Esophagus squamous epithelium (tissue), 4 donors: ENCODE results near the gene KLHL7.

Experiments used
- POLR2A ChIP-seq, 4 donors: fragments of 450-650 bp; IDR thresholded peaks; one replicate each; pipeline ENCODE4 v1.6.1; 2017; ENCODE audit warnings: antibody characterized with exemption in 4 of 4, mild to moderate bottlenecking in 4 of 4, moderate library complexity in 3 of 4
- TF ChIP-seq, protein P1 (sequence below), 6 experiments: fragments of 450-650 bp in 4 of 6; fragments of 200-600 bp in 2 of 6; sonication (generic) in 2 of 6; IDR thresholded peaks; one replicate each; pipeline ENCODE4 v1.5.1; 2016 to 2019; ENCODE audit warnings: antibody characterized with exemption in 6 of 6, mild to moderate bottlenecking in 4 of 6, moderate library complexity in 4 of 6

DNA sequence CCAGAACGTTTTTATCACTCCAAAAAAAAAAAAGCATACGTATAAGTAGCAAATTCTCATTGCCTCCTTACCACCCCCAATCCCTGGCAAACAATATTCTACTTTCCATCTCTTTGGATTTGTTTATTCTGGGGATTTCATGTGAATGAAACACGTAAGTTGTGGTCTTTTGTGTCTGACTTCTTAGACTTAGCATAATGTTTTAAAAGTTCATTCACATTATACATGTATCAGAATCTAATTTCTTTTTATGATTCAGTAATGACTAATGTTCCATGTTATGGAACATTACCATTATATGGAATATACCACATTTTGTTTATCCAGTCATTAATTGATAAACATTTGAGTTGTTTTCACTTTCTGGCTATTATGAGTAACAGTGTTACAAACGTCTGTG lies 12.5 kb upstream of the KLHL7 start:
- TF ChIP-seq, protein P1, sequence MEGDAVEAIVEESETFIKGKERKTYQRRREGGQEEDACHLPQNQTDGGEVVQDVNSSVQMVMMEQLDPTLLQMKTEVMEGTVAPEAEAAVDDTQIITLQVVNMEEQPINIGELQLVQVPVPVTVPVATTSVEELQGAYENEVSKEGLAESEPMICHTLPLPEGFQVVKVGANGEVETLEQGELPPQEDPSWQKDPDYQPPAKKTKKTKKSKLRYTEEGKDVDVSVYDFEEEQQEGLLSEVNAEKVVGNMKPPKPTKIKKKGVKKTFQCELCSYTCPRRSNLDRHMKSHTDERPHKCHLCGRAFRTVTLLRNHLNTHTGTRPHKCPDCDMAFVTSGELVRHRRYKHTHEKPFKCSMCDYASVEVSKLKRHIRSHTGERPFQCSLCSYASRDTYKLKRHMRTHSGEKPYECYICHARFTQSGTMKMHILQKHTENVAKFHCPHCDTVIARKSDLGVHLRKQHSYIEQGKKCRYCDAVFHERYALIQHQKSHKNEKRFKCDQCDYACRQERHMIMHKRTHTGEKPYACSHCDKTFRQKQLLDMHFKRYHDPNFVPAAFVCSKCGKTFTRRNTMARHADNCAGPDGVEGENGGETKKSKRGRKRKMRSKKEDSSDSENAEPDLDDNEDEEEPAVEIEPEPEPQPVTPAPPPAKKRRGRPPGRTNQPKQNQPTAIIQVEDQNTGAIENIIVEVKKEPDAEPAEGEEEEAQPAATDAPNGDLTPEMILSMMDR (IDR thresholded peaks at IDR 0.05), result no peak
- no peak for TF ChIP-seq POLR2A (IDR thresholded peaks at IDR 0.05)
